ENCODE data around the gene TTC9B.

GRCh38 chr19:40217027-40217810, 965 bp downstream of the TTC9B start:
- TF ChIP-seq POLR2A (IDR thresholded peaks at IDR 0.05; ENCODE audit: low read depth) (no peak), POLR2AphosphoS5 (IDR thresholded peaks at IDR 0.05) (no peak)
- TF ChIP-seq, protein P1, sequence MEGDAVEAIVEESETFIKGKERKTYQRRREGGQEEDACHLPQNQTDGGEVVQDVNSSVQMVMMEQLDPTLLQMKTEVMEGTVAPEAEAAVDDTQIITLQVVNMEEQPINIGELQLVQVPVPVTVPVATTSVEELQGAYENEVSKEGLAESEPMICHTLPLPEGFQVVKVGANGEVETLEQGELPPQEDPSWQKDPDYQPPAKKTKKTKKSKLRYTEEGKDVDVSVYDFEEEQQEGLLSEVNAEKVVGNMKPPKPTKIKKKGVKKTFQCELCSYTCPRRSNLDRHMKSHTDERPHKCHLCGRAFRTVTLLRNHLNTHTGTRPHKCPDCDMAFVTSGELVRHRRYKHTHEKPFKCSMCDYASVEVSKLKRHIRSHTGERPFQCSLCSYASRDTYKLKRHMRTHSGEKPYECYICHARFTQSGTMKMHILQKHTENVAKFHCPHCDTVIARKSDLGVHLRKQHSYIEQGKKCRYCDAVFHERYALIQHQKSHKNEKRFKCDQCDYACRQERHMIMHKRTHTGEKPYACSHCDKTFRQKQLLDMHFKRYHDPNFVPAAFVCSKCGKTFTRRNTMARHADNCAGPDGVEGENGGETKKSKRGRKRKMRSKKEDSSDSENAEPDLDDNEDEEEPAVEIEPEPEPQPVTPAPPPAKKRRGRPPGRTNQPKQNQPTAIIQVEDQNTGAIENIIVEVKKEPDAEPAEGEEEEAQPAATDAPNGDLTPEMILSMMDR (IDR thresholded peaks at IDR 0.05): peak in 1 of 3 experiments; percentile 29
